ENCODE data around the gene GABBR2.

- TF ChIP-seq CTCF (IDR thresholded peaks at IDR 0.05) (no peak), POLR2A (IDR thresholded peaks at IDR 0.05) (no peak), EP300 (IDR thresholded peaks at IDR 0.05) (no peak), POLR2AphosphoS5 (IDR thresholded peaks at IDR 0.05) (no peak)
Measured at GRCh38 chr9:98396656-98397055, 312.1 kb downstream of the GABBR2 start.

Measured in suprapubic skin (tissue), 4 donors.